ENCODE measurements around the gene POLR3F.

GRCh38 chr20:18524646-18525045, 57.5 kb downstream of the POLR3F start:
- TF ChIP-seq POLR2A (IDR thresholded peaks at IDR 0.05) (no peak), CTCF (IDR thresholded peaks at IDR 0.05) (no peak)

All from uterus (tissue), 2 donors.